Measurements from ENCODE around the gene DLG5. TPM values are rescaled to one million over a fixed set of nuclear protein-coding genes. Genes with fewer than 3 reads are reported as not detected.
A peak's percentile ranks its signal among the peaks of the same experiment; 100 is the strongest.

Gene DLG5
- total and polyA plus RNA-seq, 9 of the 15 experiments (the other 6 are each of a cell fraction or from before 2014, with no cell fraction given): 1.4 to 26.8 (median 11.2) TPM

GRCh38 chr10:77925410-77925794, 1.2 kb downstream of the DLG5 start:
- Histone ChIP-seq H3K4me3 (peak overlapping the region; percentile 71), H3K27ac (ENCODE audit: extremely low read depth, low read depth, low read length) (no peak overlapping the region)
- in situ Hi-C loops (cut with MboI): no loop called here
- TF ChIP-seq NRF1 (conservative IDR thresholded peaks at IDR 0.05 in 1 of 2, IDR thresholded peaks at IDR 0.05 in 1 of 2): no peak
- TF ChIP-seq JUND (IDR thresholded peaks at IDR 0.05; ENCODE audit: borderline replicate concordance, low read depth, low read length): 0 out of 2 replicates have a peak, but pooled peaks have one; percentile 7
- 0 out of 3 replicates have a peak, but pooled peaks have one; percentile 29 for TF ChIP-seq JUND (tag; IDR thresholded peaks at IDR 0.05; ENCODE audit: borderline replicate concordance, low read depth, low read length)
- no peak for TF ChIP-seq ZNF655 (CRISPR knock-in tag; IDR thresholded peaks at IDR 0.05)
- TF ChIP-seq RBM39 (optimal IDR thresholded peaks at IDR 0.05; ENCODE audit: low read depth, low read length): no peak
- TF ChIP-seq MCM5 (IDR thresholded peaks at IDR 0.05; ENCODE audit: low read depth): no peak
- TF ChIP-seq TOE1 (IDR thresholded peaks at IDR 0.05; ENCODE audit: borderline replicate concordance): no peak
- TF ChIP-seq TOE1 (CRISPR knock-in tag; IDR thresholded peaks at IDR 0.05; ENCODE audit: borderline replicate concordance, low read depth): no peak
- no peak for TF ChIP-seq NCOA4 (IDR thresholded peaks at IDR 0.05; ENCODE audit: partially characterized antibody)
- TF ChIP-seq ZNF589 (CRISPR knock-in tag; IDR thresholded peaks at IDR 0.05; ENCODE audit: low read depth): no peak
- TF ChIP-seq RFX1 (IDR thresholded peaks at IDR 0.05): no peak
- no peak for TF ChIP-seq POLR2H (tag; IDR thresholded peaks at IDR 0.05; ENCODE audit: low read depth)
- no peak for TF ChIP-seq EGR1 (conservative IDR thresholded peaks at IDR 0.05)
- no peak for TF ChIP-seq SLC30A9 (CRISPR knock-in tag; IDR thresholded peaks at IDR 0.05)
- TF ChIP-seq GTF2B (IDR thresholded peaks at IDR 0.05; ENCODE audit: extremely low read depth, insufficient read length): no peak
- TF ChIP-seq E4F1 (CRISPR knock-in tag; IDR thresholded peaks at IDR 0.05; ENCODE audit: borderline replicate concordance): no peak
- no peak for TF ChIP-seq MTA2 (IDR thresholded peaks at IDR 0.05; ENCODE audit: low read depth)
- TF ChIP-seq NELFE (IDR thresholded peaks at IDR 0.05; ENCODE audit: insufficient read depth, insufficient read length): no peak
- TF ChIP-seq HLTF (IDR thresholded peaks at IDR 0.05): no peak
- no peak for TF ChIP-seq TEAD4 (IDR thresholded peaks at IDR 0.05; ENCODE audit: low read length)
- TF ChIP-seq TEAD4 (CRISPR knock-in tag; IDR thresholded peaks at IDR 0.05; ENCODE audit: borderline replicate concordance): no peak
- no peak for TF ChIP-seq CBFA2T3 (IDR thresholded peaks at IDR 0.05)

More at GRCh38 chr10:77925410-77925794, 1.2 kb downstream of the DLG5 start:
- BruUV-seq (replicated peaks): no TSS peak
- H3K9me1 ChIP-seq (ENCODE audit: control insufficient read depth, insufficient read depth, low read length): no peaks in the 10 kb centered on the region
- H3K79me2 ChIP-seq (ENCODE audit: control insufficient read depth, insufficient read depth, low read length): peaks cover 57% of the 10 kb centered on the region
- no peaks in the 10 kb centered on the region for H3K9me3 ChIP-seq (replicated peaks; ENCODE audit: control insufficient read depth, insufficient read depth, low read depth, low read length)
- FAIRE-seq (no peak), ATAC-seq (peak; percentile 6), DNase-seq (ENCODE audit: extremely low read depth in 1 of 4, low spot score in 3 of 4) (no peak)
- peak overlapping the region; percentile 94; the same call in 1 of the 2 replicates for H2AFZ ChIP-seq (ENCODE audit: low read depth, low read length)
- ChIA-PET POLR2A (interaction anchor here (0.6 to 10.4 kb wide), 6 partner anchors 12 to 146 kb away, joined by 3 to 89 read pairs (median 6); no protein-coding TSS in a partner anchor), CTCF (ENCODE audit: low intra/inter-chr PET ratio) (no interaction called here)
- H3K9ac ChIP-seq (ENCODE audit: insufficient read depth in 1 of 2, low read depth in 2 of 2, low read length in 2 of 2): peak overlapping the region; percentile 73 to 99
- 14% methylated on average over 7 of the region's 7 CpGs for WGBS (ENCODE audit: insufficient coverage, low coverage, missing lambda C conversion rate)
- no peaks in the 10 kb centered on the region for H3K27me3 ChIP-seq (ENCODE audit: control insufficient read depth in 2 of 2, insufficient read depth in 2 of 2, low read length in 2 of 2)
- H3K36me3 ChIP-seq (ENCODE audit: control insufficient read depth, insufficient read depth, low read length): peaks cover 7% of the 10 kb centered on the region; the same call in 1 of the 3 replicates
- H4K20me1 ChIP-seq (replicated peaks; ENCODE audit: control insufficient read depth, insufficient read depth, low read length): peaks cover 16% of the 10 kb centered on the region
- intact Hi-C loops (cut with micrococcal nuclease): loop anchor here (2.0 to 5.0 kb wide), 3 partner anchors 15 to 78 kb away; no protein-coding TSS in a partner anchor
- H3K4me1 ChIP-seq (replicated peaks in 1 of 2; ENCODE audit: control insufficient read depth in 2 of 2, insufficient read depth in 2 of 2, low read length in 2 of 2): peaks cover 36 to 39% of the 10 kb centered on the region in 2 experiments; a peak in 4 of 5 replicates
- H3K4me2 ChIP-seq (ENCODE audit: insufficient read depth, low read length): peak overlapping the region; percentile 89
